ENCODE results near the gene MTG2. TPM values are rescaled to one million over a fixed set of nuclear protein-coding genes. Genes with fewer than 3 reads are reported as not detected.

The MTG2 gene
- total and polyA plus RNA-seq, 2 of the 8 experiments (the other 6 are each of a cell fraction or from before 2014, with no cell fraction given) = 14.4 to 22.8 TPM

GRCh38 chr20:62175711-62176110, 7.1 kb upstream of the MTG2 start:
- WGBS, 2 experiments (ENCODE audit: extremely low coverage in 1 of 2, insufficient coverage in 1 of 2, insufficient read length in 1 of 2, insufficient replicate concordance in 2 of 2, low coverage in 1 of 2, low lambda C conversion rate in 2 of 2, missing lambda C conversion rate in 1 of 2) = 96% methylated on average over 10 of the region's 10 CpGs; no CpG with 5 or more reads in 1 of the 2 experiments
- CTCF ChIA-PET (ENCODE audit: partially characterized antibody) = interaction anchor here (1.2 kb wide), 1 partner anchor 19 kb away, joined by 4 read pairs; no protein-coding TSS in a partner anchor
- no peak for TF ChIP-seq GTF2F1 (IDR thresholded peaks at IDR 0.05; ENCODE audit: borderline replicate concordance, low read depth, low read length)
- TF ChIP-seq TCF12 (IDR thresholded peaks at IDR 0.05; ENCODE audit: low read depth, low read length) = no peak
- no peak for TF ChIP-seq CBX5 (IDR thresholded peaks at IDR 0.05; ENCODE audit: low read depth, low read length)
- no peak for TF ChIP-seq ZNF274 (IDR thresholded peaks at IDR 0.05; ENCODE audit: borderline replicate concordance, extremely low read depth, low read length)
- TF ChIP-seq TAF7 (optimal IDR thresholded peaks at IDR 0.05; ENCODE audit: borderline replicate concordance, low read depth, low read length) = no peak
- TF ChIP-seq ASH2L (IDR thresholded peaks at IDR 0.05; ENCODE audit: low read length) = no peak
- TF ChIP-seq TAF1 (IDR thresholded peaks at IDR 0.05; ENCODE audit: low read depth, low read length) = no peak
- no peak for TF ChIP-seq CREB1 (IDR thresholded peaks at IDR 0.05)
- TF ChIP-seq, protein P1, sequence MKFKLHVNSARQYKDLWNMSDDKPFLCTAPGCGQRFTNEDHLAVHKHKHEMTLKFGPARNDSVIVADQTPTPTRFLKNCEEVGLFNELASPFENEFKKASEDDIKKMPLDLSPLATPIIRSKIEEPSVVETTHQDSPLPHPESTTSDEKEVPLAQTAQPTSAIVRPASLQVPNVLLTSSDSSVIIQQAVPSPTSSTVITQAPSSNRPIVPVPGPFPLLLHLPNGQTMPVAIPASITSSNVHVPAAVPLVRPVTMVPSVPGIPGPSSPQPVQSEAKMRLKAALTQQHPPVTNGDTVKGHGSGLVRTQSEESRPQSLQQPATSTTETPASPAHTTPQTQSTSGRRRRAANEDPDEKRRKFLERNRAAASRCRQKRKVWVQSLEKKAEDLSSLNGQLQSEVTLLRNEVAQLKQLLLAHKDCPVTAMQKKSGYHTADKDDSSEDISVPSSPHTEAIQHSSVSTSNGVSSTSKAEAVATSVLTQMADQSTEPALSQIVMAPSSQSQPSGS (IDR thresholded peaks at IDR 0.05; ENCODE audit: low read length) = no peak
- no peak for TF ChIP-seq RAD21 (IDR thresholded peaks at IDR 0.05 in 1 of 2, conservative IDR thresholded peaks at IDR 0.05 in 1 of 2; ENCODE audit: low read depth in 2 of 2, low read length in 2 of 2)
- no peak for TF ChIP-seq EGR1 (IDR thresholded peaks at IDR 0.05; ENCODE audit: borderline replicate concordance, low read depth, low read length)
- TF ChIP-seq NRF1 (IDR thresholded peaks at IDR 0.05; ENCODE audit: low read depth, low read length) = no peak

More at GRCh38 chr20:62175711-62176110, 7.1 kb upstream of the MTG2 start:
- peaks cover 2 to 26% (median 14%) of the 10 kb centered on the region in 4 experiments; a peak in 6 of 8 replicates for H3K36me3 ChIP-seq (ENCODE audit: control insufficient read depth in 2 of 4, insufficient read depth in 4 of 4, low read length in 3 of 4)
- H3K4me1 ChIP-seq (replicated peaks in 1 of 4; ENCODE audit: control insufficient read depth in 3 of 4, insufficient read depth in 4 of 4, low read length in 3 of 4) = no peaks in the 10 kb centered on the region
- no peak overlapping the region for H3K4ac ChIP-seq (replicated peaks; ENCODE audit: insufficient read length, low read depth, low read length)
- H3K27me3 ChIP-seq (replicated peaks in 1 of 4; ENCODE audit: control insufficient read depth in 3 of 4, extremely low read depth in 1 of 4, insufficient read depth in 3 of 4, low read length in 3 of 4) = no peaks in the 10 kb centered on the region
- H3K9ac ChIP-seq (replicated peaks in 1 of 4; ENCODE audit: extremely low read depth in 1 of 4, low read depth in 3 of 4, low read length in 3 of 4) = no peak overlapping the region
- H4K20me1 ChIP-seq (replicated peaks in 1 of 2; ENCODE audit: control insufficient read depth in 1 of 2, insufficient read depth in 2 of 2, low read length in 2 of 2) = peaks cover 0 to 4% of the 10 kb centered on the region in 2 experiments
- no peak overlapping the region for H2BK15ac ChIP-seq (ENCODE audit: low read length)
- H3K14ac ChIP-seq (ENCODE audit: insufficient read length) = no peak overlapping the region
- no peak overlapping the region for H3K23ac ChIP-seq (ENCODE audit: insufficient read length)
- H3K4me3 ChIP-seq (ENCODE audit: extremely low read depth in 1 of 4, insufficient read depth in 2 of 4, low read depth in 3 of 4, low read length in 4 of 4) = no peak overlapping the region
- no peaks in the 10 kb centered on the region for H3K79me2 ChIP-seq (ENCODE audit: control insufficient read depth in 1 of 2, insufficient read depth in 2 of 2, low read length in 2 of 2)
- DNase-seq (ENCODE audit: low read depth in 1 of 2, low spot score in 2 of 2) (no peak), FAIRE-seq (no peak)
- no peak overlapping the region for H2BK120ac ChIP-seq (replicated peaks; ENCODE audit: low read depth, low read length)
- no peaks in the 10 kb centered on the region for H3K23me2 ChIP-seq (ENCODE audit: low read depth, low read length)
- H2BK20ac ChIP-seq (ENCODE audit: low read length) = no peak overlapping the region
- H2AFZ ChIP-seq (ENCODE audit: low read length) = no peak overlapping the region
- H3K79me1 ChIP-seq (ENCODE audit: low read depth, low read length) = no peaks in the 10 kb centered on the region
- H3K9me3 ChIP-seq (ENCODE audit: insufficient read depth in 2 of 2, low read depth in 1 of 2, low read length in 1 of 2) = no peaks in the 10 kb centered on the region
- no peak overlapping the region for H2BK5ac ChIP-seq (ENCODE audit: low read depth, low read length)
- no peak overlapping the region for H3K27ac ChIP-seq (ENCODE audit: low read depth, low read length)
- POLR2A ChIA-PET (ENCODE audit: partially characterized antibody) = interaction anchor here (0.6 to 1.6 kb wide), 5 partner anchors 7 to 54 kb away, joined by 3 to 5 read pairs (median 3); partner anchors contain the start of gene MTG2
- no peak overlapping the region for H2BK12ac ChIP-seq (ENCODE audit: low read depth, low read length)
- no peak overlapping the region for H3K56ac ChIP-seq (replicated peaks; ENCODE audit: insufficient read length, low read depth, low read length)
- no peak overlapping the region for H2AK5ac ChIP-seq (ENCODE audit: low read depth, low read length)
- no peak overlapping the region for H3K18ac ChIP-seq (ENCODE audit: extremely low read depth, low read length)
- no peak overlapping the region; the same call in 1 of the 2 replicates for H4K8ac ChIP-seq (ENCODE audit: extremely low read depth, insufficient read depth, low read length)
- H4K5ac ChIP-seq (ENCODE audit: insufficient read length, low read depth, low read length) = no peak overlapping the region
- H3K4me2 ChIP-seq (ENCODE audit: insufficient read depth in 1 of 2, low read depth in 2 of 2, low read length in 2 of 2) = no peak overlapping the region
- H4K91ac ChIP-seq (replicated peaks; ENCODE audit: insufficient read length, low read length) = no peak overlapping the region
